Cardiac muscle cell (in vitro differentiated cells and primary cell): ENCODE measurements around the gene HDAC4. TPM values are rescaled to one million over a fixed set of nuclear protein-coding genes. Genes with fewer than 3 reads are reported as not detected.
A peak's percentile ranks its signal among the peaks of the same experiment; 100 is the strongest.

ENCODE experiments used
- DNase-seq, 2 donors: peaks; one replicate each; pipeline versions ENCODE4 v3.0.0 to v3.0.0-alpha.2; 2010 to 2017; ENCODE audit warnings: low read depth in 1 of 2, low spot score in 1 of 2
- H3K27ac ChIP-seq: fragments of 200-600 bp; sonication (generic); 2 replicates; pipeline ENCODE4 v1.5.1; 2016
- H3K27me3 ChIP-seq: fragments of 200-600 bp; sonication (generic); 2 replicates; pipeline ENCODE4 v1.6.0; 2016; ENCODE audit warnings: control low read depth
- H3K36me3 ChIP-seq: fragments of 200-600 bp; sonication (generic); 2 replicates; pipeline ENCODE4 v1.5.1; 2016; ENCODE audit warnings: control low read depth
- H3K4me1 ChIP-seq: fragments of 200-600 bp; sonication (generic); 2 replicates; pipeline ENCODE4 v1.8.1; 2017; ENCODE audit warnings: low read depth, mild to moderate bottlenecking, mixed run types
- H3K4me3 ChIP-seq: fragments of 200-600 bp; sonication (generic); 2 replicates; pipeline ENCODE4 v1.5.1; 2016; ENCODE audit warnings: mild to moderate bottlenecking
- H3K9me3 ChIP-seq: fragments of 200-600 bp; sonication (generic); 2 replicates; pipeline ENCODE4 v1.5.1; 2017; ENCODE audit warnings: low read depth, mild to moderate bottlenecking, control low read depth
- polyA plus RNA-seq: library from polyadenylated mRNA; unstranded; fragments of >200 nt; fragmentation: Nextera tagmentation; extraction: Ambion mirVana; gene quantifications from 2 replicates; pipeline ENCODE4 v1.2.1, GENCODE V29; 2016
- total RNA-seq: library from RNA; depleted of rRNA; stranded (reverse); fragments of >200 nt; gene quantifications from 2 replicates; pipeline ENCODE4 v1.2.3, GENCODE V29; 2016
- TF ChIP-seq, protein P1 (sequence below): IDR thresholded peaks from 2 replicates; pipeline ENCODE4 v1.5.1; 2012; ENCODE audit warnings: low read depth, mild to moderate bottlenecking, low read length

HDAC4 gene
- total and polyA plus RNA-seq, 2 experiments from 2014 or later, result 7.0 to 41.6 TPM

DNA sequence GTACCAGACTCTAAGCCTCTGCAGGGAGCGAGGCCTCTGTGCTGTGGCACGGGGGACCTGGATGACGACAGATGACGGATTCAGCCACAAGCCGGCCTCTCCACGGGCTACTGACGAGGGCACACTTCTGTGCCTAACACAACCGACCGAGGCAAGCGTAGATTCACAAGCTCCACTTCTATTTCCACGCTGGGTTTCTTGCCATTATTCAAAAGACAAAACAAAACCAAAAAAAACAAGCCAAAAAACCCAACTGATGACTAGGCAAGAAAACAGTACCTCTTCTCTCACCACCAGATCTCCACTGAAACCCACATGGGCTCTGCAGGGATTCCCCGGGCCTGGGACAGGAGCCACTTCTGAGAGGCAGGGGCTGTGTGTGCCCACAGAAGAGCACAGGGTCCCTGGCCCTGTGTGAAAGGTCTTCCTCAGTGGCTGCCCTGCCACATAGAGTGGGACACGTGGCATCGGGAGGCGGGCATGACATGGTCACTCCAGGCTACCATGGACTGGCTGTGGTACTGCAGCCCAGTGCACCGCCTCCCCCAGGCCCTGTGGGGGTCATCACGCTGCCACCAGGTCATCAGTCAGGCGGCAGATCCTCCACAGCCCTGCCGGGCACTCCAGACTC, 254.7 kb downstream of the HDAC4 start:
- Histone ChIP-seq H3K4me3 (no peak overlapping the region), H3K4me1 (no peaks in the 10 kb centered on the region), H3K27ac (no peak overlapping the region), H3K27me3 (no peaks in the 10 kb centered on the region), H3K36me3 (peaks cover 2% of the 10 kb centered on the region), H3K9me3 (no peaks in the 10 kb centered on the region)
- DNase-seq, result no peak
- TF ChIP-seq, protein P1, sequence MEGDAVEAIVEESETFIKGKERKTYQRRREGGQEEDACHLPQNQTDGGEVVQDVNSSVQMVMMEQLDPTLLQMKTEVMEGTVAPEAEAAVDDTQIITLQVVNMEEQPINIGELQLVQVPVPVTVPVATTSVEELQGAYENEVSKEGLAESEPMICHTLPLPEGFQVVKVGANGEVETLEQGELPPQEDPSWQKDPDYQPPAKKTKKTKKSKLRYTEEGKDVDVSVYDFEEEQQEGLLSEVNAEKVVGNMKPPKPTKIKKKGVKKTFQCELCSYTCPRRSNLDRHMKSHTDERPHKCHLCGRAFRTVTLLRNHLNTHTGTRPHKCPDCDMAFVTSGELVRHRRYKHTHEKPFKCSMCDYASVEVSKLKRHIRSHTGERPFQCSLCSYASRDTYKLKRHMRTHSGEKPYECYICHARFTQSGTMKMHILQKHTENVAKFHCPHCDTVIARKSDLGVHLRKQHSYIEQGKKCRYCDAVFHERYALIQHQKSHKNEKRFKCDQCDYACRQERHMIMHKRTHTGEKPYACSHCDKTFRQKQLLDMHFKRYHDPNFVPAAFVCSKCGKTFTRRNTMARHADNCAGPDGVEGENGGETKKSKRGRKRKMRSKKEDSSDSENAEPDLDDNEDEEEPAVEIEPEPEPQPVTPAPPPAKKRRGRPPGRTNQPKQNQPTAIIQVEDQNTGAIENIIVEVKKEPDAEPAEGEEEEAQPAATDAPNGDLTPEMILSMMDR, result no peak

DNA sequence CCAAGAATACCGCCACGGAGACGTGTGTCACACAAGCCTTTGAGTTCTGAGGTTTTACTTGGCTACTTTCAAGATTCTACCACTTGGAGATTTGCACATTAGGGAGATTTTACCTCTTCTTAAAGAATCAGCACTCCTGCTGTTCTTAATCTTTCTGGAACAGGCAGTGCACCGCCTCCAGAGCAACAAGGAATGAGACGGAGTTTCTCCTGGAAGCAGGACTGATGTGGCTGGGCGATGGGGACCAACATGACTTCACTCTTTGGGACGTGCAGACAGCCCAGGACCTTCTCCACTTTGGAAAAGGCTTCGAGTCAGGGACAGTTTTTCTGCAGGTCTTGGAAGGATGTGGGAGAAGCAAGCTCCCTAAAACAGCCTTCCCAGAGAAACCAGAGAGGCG, 255.2 kb downstream of the HDAC4 start:
- Histone ChIP-seq H3K4me3 (no peak overlapping the region), H3K27me3 (no peaks in the 10 kb centered on the region), H3K9me3 (no peaks in the 10 kb centered on the region), H3K36me3 (peaks cover 2% of the 10 kb centered on the region), H3K4me1 (no peaks in the 10 kb centered on the region), H3K27ac (no peak overlapping the region)
- no peak for DNase-seq
- TF ChIP-seq, protein P1, result no peak

DNA sequence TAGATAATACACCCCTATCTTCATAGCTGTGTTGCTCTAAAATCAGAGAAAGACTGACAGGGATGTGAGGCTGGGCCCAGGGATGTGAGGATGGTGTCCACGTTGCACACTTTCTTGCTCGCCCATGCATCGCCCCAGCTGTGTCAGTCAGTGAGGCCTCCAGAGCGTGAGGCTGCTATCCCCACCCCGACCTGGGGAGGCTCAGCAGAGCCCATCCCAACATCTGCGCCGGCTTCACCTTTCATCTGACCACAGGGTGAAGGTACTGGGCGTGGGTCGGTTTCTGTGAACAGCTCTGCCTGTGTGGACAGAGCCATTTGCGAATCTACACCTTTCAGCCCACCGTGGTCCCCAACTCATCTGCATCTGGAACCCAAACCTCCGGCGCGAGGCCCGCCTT, 255.7 kb downstream of the HDAC4 start:
- Histone ChIP-seq H3K4me3 (no peak overlapping the region), H3K4me1 (peaks cover 3% of the 10 kb centered on the region), H3K27ac (no peak overlapping the region), H3K9me3 (no peaks in the 10 kb centered on the region), H3K36me3 (peaks cover 2% of the 10 kb centered on the region), H3K27me3 (no peaks in the 10 kb centered on the region)
- DNase-seq, result no peak
- TF ChIP-seq, protein P1, result no peak

DNA sequence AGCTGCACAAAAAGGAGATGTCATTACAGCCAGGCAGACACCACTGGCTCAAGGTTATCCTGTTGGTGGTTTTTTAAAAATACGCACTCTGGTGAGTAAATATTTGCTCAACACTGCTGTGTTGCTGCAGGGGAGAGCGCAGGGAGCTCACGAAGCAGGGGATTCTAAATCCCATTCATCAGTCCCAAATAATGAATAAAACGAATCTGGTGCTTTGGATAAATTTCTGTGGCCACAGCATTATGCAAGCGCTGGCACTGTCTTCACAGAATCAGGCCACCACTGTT, 256.2 kb downstream of the HDAC4 start:
- DNase-seq, result no peak
- H3K27me3 ChIP-seq, result no peaks in the 10 kb centered on the region
- H3K36me3 ChIP-seq, result peaks cover 2% of the 10 kb centered on the region
- no peak overlapping the region for H3K27ac ChIP-seq
- peaks cover 3% of the 10 kb centered on the region for H3K4me1 ChIP-seq
- no peak overlapping the region for H3K4me3 ChIP-seq
- TF ChIP-seq, protein P1, result no peak
- no peaks in the 10 kb centered on the region for H3K9me3 ChIP-seq

DNA sequence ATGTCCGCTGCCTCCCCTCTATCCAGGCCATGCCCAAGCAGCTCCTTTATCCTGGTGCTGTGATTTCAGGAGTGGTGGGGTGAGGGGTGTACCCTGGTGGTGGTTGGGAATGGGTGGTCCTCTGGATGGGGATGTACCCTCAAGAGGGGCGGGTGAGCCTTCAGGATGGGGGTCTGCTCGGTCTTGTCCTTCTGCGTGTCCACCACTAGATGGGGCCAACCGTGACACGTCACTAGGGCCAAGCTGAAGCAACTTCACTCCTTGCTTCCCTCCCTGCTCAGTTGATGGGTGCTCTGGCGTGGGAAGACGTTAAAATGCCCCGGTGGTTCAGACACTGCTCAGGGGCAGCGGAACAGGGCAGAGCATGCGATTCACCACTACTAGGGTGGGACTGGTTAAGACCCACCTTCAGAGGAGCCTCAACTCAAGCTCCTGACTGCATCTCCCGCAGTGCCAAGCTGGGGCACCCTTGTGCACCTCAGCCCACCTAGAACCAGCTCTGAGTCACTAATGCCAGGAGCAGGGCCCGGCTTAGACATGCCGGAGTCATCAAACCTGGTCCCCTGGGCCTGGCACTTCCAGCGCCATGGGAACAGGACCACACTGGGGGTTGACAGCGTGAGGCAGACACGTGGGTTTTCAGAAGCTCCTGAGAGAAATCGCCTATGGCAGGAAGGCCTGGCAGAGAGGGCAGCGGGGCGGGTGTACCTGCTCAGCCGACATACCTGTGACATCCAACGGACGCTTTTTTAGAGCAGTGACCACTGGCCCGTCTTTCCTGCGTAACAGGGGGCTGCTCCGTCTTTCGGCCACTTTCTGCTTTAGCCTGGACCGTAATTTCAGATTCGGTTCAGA, 256.7 kb downstream of the HDAC4 start:
- H3K4me1 ChIP-seq, result peaks cover 3% of the 10 kb centered on the region
- H3K36me3 ChIP-seq, result peaks cover 2% of the 10 kb centered on the region
- H3K4me3 ChIP-seq, result no peak overlapping the region
- no peak overlapping the region for H3K27ac ChIP-seq
- no peaks in the 10 kb centered on the region for H3K9me3 ChIP-seq
- TF ChIP-seq, protein P1, result peak; percentile 75
- peak; percentile 58 to 69 for DNase-seq
- H3K27me3 ChIP-seq, result no peaks in the 10 kb centered on the region
